Inflammatory macrophage treated with lipopolysaccharide for 1 hour (primary cell): ENCODE measurements around the gene ARHGAP10.

Experiments
- DNase-seq, 2 donors: peaks; one replicate each; pipeline ENCODE4 v3.0.0-alpha.2; 2020 to 2022

Gene ARHGAP10

GRCh38 chr4:147731580-147732517 lies at the start of gene ARHGAP10:
Gene ARHGAP10, plus strand, starts transcription at chr4:147732088. Its CDS starts 214 bp downstream, at chr4:147732302.
- DNase-seq: peak; percentile 62 to 70

GRCh38 chr4:147682755-147683154 lies 49.1 kb upstream of the ARHGAP10 start:
- no peak for DNase-seq

GRCh38 chr4:147683188-147683591 lies 48.7 kb upstream of the ARHGAP10 start:
- DNase-seq: peak; percentile 59 to 74

GRCh38 chr4:147683717-147684700 lies 47.9 kb upstream of the ARHGAP10 start, which contains the start of gene PRMT9:
Gene PRMT9, minus strand, starts transcription at chr4:147684163. Its CDS starts 176 bp downstream, at chr4:147683987.
- peak; percentile 75 to 79 for DNase-seq

GRCh38 chr4:147689067-147689466 lies 42.8 kb upstream of the ARHGAP10 start:
- DNase-seq: no peak

GRCh38 chr4:147691820-147692219 lies 40.1 kb upstream of the ARHGAP10 start:
- DNase-seq: no peak

- no peak for DNase-seq
These were observed 38.7 kb upstream of the ARHGAP10 start for GRCh38 chr4:147693218-147693617.

- DNase-seq: no peak
These were observed 35.0 kb upstream of the ARHGAP10 start for GRCh38 chr4:147696866-147697265.

GRCh38 chr4:147704846-147705245 lies 27.0 kb upstream of the ARHGAP10 start:
- no peak for DNase-seq

GRCh38 chr4:147707892-147708672 lies 23.8 kb upstream of the ARHGAP10 start:
- peak; percentile 55 to 90 for DNase-seq

GRCh38 chr4:147709999-147710398 lies 21.9 kb upstream of the ARHGAP10 start:
- no peak for DNase-seq

- no peak for DNase-seq
These were observed 17.1 kb upstream of the ARHGAP10 start for GRCh38 chr4:147714575-147715401.

GRCh38 chr4:147717878-147718277 lies 14.0 kb upstream of the ARHGAP10 start:
- no peak for DNase-seq

- peak; percentile 66 to 72 for DNase-seq
These were observed 8.6 kb upstream of the ARHGAP10 start for GRCh38 chr4:147723326-147723725.

GRCh38 chr4:147724468-147725201 lies 7.3 kb upstream of the ARHGAP10 start:
- peak; percentile 32 to 57 for DNase-seq

GRCh38 chr4:147725673-147726072 lies 6.2 kb upstream of the ARHGAP10 start:
- DNase-seq: peak in 1 of 2 donors; percentile 49

GRCh38 chr4:147727476-147728028 lies 4.3 kb upstream of the ARHGAP10 start:
- DNase-seq: no peak

GRCh38 chr4:147730333-147730732 lies 1.6 kb upstream of the ARHGAP10 start:
- peak in 1 of 2 donors; percentile 38 for DNase-seq

- DNase-seq: peak in 1 of 2 donors; percentile 36
These were observed 789 bp downstream of the ARHGAP10 start for GRCh38 chr4:147732518-147733235.
